ENCODE results near the gene PMEPA1.

DNA sequence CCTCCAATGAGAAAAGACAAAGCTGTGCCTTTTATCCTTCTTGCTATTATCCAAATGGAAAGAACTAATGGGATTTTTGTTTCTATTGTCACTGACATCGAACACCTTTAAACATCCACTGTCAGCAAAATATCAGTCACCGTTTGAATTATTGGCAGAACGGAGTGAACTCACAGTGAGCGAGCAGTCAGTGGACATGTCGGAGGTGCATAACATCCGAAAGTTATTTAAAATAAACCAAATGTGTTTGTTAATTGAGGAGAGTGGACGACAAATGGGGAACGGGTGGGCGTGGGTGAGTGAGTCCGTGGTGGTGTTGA is 38.8 kb downstream of the PMEPA1 start:
- TF ChIP-seq SP1 (IDR thresholded peaks at IDR 0.05) (no peak), JUND (IDR thresholded peaks at IDR 0.05) (no peak), TAF1 (conservative IDR thresholded peaks at IDR 0.05) (no peak)
- TF ChIP-seq, protein P1, sequence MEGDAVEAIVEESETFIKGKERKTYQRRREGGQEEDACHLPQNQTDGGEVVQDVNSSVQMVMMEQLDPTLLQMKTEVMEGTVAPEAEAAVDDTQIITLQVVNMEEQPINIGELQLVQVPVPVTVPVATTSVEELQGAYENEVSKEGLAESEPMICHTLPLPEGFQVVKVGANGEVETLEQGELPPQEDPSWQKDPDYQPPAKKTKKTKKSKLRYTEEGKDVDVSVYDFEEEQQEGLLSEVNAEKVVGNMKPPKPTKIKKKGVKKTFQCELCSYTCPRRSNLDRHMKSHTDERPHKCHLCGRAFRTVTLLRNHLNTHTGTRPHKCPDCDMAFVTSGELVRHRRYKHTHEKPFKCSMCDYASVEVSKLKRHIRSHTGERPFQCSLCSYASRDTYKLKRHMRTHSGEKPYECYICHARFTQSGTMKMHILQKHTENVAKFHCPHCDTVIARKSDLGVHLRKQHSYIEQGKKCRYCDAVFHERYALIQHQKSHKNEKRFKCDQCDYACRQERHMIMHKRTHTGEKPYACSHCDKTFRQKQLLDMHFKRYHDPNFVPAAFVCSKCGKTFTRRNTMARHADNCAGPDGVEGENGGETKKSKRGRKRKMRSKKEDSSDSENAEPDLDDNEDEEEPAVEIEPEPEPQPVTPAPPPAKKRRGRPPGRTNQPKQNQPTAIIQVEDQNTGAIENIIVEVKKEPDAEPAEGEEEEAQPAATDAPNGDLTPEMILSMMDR (IDR thresholded peaks at IDR 0.05; ENCODE audit: low read depth, low read length, missing input control): no peak
- TF ChIP-seq, protein P2, sequence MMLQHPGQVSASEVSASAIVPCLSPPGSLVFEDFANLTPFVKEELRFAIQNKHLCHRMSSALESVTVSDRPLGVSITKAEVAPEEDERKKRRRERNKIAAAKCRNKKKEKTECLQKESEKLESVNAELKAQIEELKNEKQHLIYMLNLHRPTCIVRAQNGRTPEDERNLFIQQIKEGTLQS (IDR thresholded peaks at IDR 0.05): no peak
